Embryonic facial prominence (tissue), 1 donor: ENCODE results near the gene PRND.
"Not testable (repeated sequence)": the region's sequence is repeated elsewhere in the genome, so short reads cannot be mapped to it uniquely, and the experiment has no call there.

Source experiments
- DNase-seq: peaks from one replicate; pipeline ENCODE4 v3.0.0-alpha.2; 2016; ENCODE audit errors: extremely low spot score

The PRND gene, protein sequence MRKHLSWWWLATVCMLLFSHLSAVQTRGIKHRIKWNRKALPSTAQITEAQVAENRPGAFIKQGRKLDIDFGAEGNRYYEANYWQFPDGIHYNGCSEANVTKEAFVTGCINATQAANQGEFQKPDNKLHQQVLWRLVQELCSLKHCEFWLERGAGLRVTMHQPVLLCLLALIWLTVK

DNA sequence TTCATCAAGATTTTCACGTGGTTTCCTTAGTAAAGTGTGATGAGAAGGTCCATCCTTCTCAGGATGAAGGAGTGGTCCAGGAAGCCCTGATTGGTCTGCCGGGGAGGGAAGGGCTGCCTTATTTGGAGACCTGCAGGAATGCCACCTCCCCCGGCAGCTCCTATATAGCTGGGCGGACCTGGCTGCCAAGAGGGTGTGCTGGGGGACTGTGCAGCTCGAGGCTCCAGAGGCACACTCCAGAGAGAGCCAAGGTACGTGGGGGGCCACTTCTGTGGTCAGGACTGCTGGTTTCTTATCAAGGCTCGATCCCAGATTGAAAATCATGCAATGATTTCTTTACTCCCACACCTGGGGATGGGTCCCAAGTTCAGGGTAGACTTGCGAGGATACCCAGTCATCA, at the start of gene PRND:
PRND (plus strand) TSS at position 191 of the 400 bp plus-strand sequence. CDS start 2,643 bp downstream, outside the sequence.
- DNase-seq: no peak

DNA sequence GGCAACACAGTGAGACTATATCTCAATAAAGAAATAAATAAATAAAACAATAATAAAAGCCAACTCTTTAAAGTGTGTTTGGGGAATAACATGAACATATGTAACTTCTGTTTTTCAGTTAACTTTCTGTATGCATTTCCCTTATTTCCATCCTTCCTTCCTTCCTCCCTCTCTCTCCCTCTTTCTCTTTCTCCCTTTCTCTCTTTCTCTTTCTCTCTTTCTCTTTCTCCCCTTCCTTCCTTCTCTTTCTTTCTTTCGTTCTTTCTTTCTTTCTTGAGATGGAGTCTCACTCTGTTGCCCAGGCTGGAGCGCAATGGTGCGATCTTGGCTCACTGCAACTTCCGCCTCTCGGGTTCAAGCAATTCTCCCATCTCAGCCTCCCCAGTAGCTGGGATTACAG, 48.8 kb upstream of the PRND start:
- DNase-seq: no peak

DNA sequence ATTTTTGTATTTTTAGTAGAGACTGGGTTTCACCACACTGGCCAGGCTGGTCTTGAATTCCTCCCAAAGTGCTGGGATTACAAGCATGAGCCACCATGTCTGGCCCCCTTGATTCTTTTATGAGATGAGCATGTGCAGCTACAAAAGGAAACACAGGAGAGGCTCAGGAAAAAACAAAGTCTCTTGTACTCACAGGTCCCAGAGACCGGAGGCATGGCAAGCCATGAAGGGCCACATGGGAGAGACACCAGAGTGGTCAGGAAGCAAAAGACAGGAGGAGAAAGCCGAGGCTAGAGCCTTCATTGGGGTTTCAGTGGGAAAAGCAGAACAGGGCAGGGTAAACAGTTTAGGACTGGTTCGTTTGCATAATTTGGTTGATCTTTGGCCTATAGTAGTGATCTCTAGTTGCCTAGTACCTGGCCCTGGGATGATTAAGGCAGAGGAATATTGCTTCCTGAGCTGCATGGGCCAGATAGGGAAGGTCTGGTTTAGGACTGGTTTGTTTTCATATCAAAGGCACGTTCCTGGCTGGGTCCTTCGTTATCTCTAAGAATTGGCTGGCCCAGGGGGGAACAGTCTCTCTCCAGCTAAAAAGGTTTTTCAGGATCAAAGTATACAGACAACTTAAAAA, 48.2 kb upstream of the PRND start:
- DNase-seq: no peak

DNA sequence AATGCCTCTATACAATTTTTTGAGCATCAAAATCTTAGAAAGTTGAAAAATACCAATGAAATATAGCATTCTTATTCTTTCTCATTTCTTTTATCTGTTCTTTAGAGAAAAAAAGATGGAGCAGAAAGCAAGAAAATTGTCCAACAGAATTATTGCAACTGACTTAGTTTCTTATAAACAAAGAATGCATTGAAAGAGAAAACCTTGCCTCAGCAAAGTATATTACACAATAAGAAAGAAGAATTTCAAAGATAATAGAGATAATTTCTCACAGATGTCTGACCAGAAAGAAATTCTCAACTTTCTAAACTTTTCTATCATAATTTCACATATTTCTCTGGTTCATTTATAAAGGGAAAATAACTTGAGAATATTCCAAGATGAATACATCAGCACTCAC, 47.0 kb upstream of the PRND start:
- DNase-seq: no peak

DNA sequence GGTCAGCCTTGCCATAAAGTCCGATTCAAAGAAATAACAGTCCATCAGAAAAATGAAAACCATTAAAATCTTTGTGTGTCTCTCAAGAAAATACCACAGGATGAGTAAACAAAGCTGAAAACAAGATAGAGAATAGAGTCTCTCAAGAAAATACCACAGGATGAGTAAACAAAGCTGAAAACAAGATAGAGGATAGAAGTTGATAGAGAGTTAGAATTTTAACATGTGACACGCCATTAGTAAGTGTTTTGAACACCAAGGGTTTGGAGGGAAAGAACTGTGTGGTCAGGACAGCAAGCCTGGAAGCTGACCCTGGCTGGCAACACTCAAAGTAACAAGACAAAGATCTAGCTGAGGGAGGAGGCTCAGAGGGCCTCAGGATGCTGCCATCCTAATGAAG, 43.9 kb upstream of the PRND start:
- no peak for DNase-seq

DNA sequence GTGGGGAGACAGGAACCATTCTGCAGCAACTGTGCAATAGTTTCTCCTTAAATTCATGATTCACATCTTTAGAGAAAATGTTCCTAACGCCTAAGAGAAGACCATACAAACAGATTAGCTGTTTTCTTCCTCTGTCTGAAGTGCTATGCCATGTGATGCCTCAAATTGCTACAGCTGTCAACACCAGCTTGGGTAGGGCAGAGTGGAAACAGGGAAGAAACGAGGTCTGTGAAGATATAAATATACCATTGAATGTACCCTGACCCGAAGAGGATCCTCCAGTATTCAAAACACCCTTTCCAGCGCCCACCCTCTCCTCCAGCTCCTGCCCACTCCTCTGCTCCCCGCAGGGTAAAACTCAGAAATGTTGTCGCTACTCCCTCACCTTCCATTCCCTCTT, 40.3 kb upstream of the PRND start:
- no peak for DNase-seq

DNA sequence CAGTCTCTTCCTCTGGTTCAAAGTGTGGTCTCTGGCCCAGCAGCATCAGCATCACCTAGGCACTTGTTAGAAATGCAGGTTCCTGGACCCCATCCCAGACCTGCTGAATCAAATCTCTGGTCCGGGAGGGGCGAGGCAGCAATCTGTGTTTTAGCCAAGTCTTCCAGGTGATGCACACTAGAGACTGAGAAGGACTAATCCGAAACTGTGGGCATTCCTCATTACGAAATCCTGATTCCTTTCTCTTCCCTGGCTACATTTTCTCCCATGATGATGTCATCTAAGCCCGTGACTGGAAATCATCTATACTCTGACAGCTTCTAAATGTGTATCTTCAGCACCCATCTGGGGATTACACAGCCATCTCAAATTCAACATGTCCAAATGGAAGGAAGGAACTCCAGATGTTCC, 39.7 kb upstream of the PRND start:
- DNase-seq: no peak

DNA sequence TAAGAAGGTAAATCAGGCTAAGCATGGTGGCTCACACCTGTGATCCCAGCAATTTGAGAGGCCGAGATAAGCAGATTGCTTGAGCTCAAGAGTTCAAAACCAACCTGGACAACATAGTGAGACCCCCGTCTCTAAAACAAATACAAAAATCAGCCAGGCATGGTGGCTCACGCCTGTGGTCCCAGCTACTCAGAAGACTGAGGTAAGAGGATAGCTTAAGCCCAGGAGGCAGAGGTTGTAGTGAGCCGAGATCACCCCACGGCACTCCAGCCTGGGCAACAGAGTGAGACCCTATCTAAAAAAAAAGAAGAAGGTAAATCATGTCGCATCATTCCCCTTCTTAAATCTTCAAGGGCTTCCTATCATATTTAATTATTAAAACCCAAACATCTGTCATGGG, 39.0 kb upstream of the PRND start:
- no peak for DNase-seq

DNA sequence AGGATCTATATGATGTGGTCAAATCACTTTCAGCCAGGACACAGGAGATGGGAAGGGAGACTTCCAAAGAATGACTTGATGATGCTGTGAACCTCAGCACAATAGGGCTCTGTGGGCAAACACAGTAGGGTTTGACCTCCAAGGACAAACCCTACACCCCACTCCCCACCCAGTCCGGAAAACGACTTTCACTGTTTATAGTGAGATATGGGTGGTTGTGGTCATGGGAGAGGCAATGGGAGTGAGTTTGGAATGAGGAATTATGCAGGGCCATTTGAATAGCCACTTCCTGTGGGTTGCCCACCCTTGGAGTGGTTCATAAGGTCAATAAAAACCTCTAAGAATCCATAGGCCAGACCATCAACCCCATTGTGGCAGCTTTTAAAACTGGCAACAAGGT, 38.4 kb upstream of the PRND start:
- no peak for DNase-seq

DNA sequence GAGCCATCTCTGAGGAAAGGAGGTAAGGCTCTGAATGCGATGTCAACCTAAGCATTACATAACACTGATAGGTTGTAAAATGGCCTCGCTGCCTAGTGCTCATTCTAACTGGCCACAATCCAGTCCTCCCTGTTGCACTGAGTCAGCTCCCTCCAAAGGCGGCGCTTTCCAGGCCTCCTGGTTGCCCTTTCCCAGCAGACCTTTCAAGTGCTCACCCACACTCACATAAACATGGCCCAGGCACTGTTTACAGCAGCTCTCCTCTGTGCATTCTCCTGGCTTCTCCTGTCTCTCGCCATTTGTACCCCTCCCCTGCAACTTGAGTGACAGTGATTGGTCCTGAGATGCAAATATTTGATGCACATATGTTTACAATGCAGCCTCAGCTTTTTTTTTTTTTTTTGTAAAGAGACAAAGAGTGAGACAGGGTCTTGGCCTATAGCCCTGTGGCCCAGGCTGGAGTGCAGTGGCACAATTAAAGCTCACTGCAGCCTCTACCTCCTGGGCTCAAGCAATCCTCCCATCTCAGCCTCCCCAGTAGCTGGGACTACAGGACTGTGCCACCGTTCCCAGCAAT, 36.8 kb upstream of the PRND start:
- DNase-seq: no peak

DNA sequence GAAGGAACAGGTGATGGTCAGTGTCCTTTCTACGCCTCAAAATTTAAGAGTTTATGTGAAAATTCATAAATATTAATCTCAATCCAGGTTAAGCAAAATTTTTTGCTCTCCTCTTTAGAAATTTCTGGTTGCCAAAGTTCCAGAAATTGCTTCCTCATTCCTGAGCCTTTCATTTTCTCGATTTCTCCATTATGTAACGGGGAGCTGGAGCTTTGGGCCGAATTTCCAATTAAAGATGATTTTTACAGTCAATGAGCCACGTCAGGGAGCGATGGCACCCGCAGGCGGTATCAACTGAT, 35.8 kb upstream of the PRND start:
- no peak for DNase-seq

DNA sequence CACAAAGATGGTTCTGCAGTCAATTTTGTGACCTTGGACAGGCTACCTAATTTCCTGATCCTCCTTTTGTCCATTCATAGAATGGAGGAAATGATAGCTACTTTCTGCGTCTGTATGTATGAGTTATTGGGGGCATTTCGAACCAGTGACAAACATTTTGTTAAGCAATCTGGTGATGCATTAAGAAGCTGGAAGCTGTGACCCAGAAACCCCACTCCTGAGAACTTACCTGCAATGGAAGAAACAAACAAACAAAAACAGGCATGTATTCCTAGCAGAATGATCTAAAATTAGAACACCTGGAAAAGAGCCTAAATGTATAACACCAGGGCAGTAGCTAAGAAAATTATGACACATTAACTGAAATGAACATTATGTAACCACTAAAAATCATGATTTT, 33.4 kb upstream of the PRND start:
- no peak for DNase-seq

DNA sequence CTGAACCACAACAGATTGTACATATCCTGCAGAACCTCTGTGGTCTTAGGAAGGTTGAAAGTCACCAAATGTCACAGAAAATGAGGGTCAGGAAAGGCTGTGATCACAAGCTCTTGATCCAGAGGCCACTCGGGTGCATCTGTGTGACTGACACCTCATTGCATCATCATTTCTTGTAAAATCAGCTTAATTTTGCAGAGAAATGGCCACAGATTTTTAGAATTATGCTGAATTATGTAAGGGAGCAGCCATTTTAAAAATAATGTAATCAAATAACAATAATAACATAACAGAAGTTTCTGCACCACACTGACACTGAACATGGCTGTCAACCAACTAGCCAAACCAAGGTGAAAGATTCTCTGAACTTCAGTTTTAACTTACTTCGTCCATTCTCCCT, 32.5 kb upstream of the PRND start:
- DNase-seq: no peak

DNA sequence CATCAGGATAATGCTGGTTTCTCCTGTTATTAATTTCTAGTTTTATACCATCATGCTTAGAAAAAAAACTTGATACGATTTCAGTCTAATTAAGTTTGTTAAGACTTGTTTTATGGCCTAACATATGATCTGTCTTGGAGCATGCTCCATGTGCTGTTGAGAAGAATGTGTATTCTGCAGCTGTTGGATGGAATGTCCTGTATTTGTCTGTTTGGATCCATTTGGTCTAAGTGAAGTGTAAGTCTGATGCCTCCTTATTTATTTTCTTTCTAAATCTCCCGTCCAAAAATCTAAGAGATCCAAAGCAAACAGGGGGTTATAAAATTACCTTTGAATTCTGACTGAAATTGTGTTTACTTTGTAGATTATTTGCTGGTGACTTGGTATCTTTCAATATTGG, 30.0 kb upstream of the PRND start:
- DNase-seq: no peak

DNA sequence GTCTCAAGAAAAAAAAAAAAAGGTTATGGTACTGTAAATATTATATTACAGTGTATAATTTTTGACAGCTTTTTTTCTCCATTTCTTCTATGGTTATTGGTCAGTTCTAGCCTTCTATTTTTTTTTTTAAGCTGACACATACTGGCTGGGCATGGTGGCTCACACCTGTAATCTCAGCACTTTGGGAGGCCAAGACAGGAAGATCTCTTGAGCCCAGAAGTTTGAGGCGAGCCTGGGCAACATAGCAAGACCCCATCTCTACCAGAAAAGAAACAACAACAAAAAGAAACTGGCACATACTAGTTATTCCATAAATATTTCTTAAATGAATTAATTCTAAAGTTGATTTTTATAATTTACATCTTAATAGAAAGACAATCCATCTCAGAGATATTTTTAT, 27.6 kb upstream of the PRND start:
- no peak for DNase-seq

DNA sequence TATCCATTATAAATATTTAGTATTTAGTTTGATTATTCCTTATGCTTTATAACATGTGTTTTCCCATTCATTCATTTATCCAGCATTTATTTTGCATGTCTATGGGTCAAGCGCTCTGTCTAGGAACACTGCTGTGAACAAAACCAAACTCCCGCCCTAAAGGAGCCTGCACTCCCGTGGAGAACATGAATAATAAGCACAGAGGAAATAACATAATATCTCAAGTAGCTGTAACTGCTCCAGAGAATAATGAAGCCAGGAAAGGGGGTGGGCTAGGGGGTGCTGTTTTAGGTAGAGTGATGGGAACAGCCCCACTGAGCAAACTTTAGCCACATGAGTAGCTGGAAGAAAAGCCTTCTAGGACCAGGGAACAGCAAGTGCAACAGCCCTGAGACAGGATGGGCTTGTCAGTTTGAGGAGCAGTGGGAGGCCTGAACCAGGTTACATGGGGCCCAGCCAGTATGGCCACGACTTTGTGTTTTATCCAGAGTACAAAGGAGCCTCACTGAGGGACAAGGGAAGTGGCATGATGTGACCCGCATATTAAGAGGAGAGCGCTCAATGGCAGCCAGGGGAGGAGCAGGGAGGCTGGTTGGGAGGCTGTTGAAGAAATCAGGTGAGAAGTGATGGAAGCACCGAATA, 24.4 kb upstream of the PRND start:
- DNase-seq: no peak

DNA sequence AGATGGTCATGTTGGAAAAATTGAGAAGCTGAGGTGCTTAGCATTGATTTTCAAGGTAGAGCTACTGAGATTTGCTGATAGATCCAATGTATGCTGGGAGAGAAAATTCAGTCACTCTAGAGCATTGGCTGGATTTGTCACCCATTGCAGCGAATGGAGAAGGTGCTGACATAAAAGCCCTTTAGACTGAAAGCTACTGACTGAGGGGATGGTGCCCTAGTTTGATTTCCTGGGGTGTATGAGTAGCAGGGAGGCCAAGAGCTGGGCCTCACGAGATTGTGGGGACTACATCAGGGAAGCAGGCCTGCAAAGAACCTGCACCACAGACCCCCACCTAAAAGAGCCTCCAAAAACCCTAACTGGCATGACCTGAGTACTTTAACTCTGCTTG, 23.9 kb upstream of the PRND start:
- DNase-seq: no peak

DNA sequence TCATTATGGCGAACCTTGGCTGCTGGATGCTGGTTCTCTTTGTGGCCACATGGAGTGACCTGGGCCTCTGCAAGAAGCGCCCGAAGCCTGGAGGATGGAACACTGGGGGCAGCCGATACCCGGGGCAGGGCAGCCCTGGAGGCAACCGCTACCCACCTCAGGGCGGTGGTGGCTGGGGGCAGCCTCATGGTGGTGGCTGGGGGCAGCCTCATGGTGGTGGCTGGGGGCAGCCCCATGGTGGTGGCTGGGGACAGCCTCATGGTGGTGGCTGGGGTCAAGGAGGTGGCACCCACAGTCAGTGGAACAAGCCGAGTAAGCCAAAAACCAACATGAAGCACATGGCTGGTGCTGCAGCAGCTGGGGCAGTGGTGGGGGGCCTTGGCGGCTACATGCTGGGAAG, 22.5 kb upstream of the PRND start:
- DNase-seq: no peak

DNA sequence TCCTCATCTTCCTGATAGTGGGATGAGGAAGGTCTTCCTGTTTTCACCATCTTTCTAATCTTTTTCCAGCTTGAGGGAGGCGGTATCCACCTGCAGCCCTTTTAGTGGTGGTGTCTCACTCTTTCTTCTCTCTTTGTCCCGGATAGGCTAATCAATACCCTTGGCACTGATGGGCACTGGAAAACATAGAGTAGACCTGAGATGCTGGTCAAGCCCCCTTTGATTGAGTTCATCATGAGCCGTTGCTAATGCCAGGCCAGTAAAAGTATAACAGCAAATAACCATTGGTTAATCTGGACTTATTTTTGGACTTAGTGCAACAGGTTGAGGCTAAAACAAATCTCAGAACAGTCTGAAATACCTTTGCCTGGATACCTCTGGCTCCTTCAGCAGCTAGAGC, 21.8 kb upstream of the PRND start:
- no peak for DNase-seq

DNA sequence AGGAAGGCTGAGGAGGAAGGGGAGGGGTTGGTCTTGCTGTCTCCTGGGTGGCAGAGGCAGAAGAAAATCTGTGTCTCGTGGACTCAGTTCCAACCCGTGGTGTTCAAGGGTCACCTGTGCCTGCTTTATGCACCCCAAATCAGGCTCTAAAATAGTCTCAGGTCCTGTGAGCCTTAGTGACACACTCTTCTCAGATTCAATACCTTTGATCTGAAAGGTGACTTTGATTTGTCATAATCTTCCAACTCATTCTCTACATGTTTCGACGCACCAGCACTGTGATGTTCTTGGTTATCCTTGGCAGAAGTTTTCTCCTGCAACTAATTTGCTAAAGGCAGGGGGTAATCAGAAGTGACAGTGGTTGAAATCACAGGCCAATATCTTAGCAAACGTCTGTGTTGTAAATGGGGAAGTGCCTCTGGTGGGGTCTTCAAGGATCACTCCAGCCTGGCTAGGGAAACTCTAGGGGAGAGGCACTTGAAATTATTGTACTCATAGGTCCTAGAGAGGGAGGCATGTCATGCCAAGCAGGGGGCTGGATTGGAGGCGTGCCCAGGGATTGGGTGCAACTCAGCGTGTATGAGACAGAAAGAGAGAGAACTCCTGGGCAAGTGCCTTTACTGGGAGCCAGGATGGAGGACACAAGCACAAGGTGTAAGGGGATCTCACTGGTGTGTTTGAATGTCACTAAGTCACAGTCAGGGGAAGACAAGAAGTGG, 19.0 kb upstream of the PRND start:
- no peak for DNase-seq

DNA sequence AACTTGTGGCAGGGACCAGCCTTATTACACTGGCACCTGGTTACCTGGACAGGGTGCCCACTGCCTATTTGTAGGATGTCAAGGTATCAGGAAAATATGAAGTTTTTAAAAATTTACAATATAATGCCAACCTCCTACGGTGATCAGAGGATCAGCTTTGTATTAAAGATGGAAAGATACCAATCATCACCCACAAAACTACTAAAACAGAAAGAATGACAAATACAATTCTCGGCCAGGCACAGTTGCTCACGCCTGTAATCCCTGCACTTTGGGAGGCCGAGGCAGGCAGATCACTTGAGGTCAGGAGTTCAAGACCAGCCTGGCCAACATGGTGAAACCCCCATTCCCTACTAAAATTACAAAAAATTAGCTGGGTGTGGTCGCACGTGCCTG, 18.4 kb upstream of the PRND start:
- no peak for DNase-seq

DNA sequence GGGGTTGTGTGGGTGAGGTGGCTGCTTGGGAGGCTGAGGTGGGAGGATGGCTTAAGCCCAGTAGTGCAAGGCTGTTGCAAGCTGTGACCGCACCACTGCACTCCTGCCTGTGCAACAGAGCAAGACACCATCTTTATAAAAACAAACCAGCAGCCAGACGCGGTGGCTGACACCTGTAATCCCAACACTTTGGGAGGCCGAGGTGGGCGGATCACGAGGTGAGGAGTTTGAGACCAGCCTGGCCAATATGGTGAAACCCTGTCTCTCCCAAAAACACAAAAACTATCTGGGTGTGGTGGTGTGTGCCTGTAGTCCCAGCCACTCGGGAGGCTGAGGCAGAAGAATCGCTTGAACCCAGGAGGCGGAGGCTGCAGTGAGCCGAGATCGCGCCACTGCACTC, 14.8 kb upstream of the PRND start:
- not testable (repeated sequence) for DNase-seq

DNA sequence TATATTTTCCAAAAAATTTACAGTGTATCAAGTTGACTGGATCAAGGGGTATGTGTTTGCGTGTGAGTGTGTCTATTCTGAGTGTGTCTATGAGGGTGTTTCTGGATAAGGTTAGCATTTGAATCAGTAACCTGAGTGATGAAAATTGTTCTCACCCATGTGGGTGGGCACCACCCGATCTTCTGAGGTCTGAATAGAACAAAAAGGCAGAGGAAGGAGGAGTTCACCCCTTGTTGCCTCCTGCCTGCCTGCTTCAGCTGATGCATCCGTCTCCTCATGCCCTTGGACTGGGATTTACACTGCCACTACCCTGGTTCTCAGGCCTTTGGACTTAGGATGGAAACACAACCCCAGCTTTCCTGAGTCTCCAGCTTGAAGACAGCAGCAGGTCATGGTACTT, 13.7 kb upstream of the PRND start:
- DNase-seq: no peak
